Neural progenitor cell (in vitro differentiated cells): ENCODE data around the gene PPFIA4. TPM values are rescaled to one million over a fixed set of nuclear protein-coding genes. Genes with fewer than 3 reads are reported as not detected.

Experiments used
- DNase-seq: peaks from one replicate; pipeline ENCODE4 v3.0.0-alpha.2; 2016; ENCODE audit warnings: low spot score
- H2AFZ ChIP-seq: fragments of 200-600 bp; sonication (generic); replicated peaks from 2 replicates; pipeline ENCODE4 v1.6.1; 2016; ENCODE audit warnings: antibody characterized with exemption
- H3F3A ChIP-seq: fragments of 200-600 bp; sonication (generic); 2 replicates; pipeline ENCODE4 v1.6.1; 2016; ENCODE audit warnings: antibody characterized with exemption, low read depth
- H3K27ac ChIP-seq: fragments of 200-600 bp; sonication (generic); 2 replicates; pipeline ENCODE4 v1.5.1; 2016; ENCODE audit warnings: mild to moderate bottlenecking
- H3K27me3 ChIP-seq: fragments of 200-600 bp; sonication (generic); 2 replicates; pipeline ENCODE4 v1.6.1; 2016; ENCODE audit warnings: mild to moderate bottlenecking, moderate library complexity
- H3K36me3 ChIP-seq: fragments of 200-600 bp; sonication (generic); 2 replicates; pipeline ENCODE4 v1.5.1; 2016
- H3K4me1 ChIP-seq: fragments of 200-600 bp; sonication (generic); 2 replicates; pipeline ENCODE4 v1.6.1; 2016; ENCODE audit warnings: mixed run types
- H3K4me2 ChIP-seq: fragments of 200-600 bp; sonication (generic); 2 replicates; pipeline ENCODE4 v1.6.1; 2016
- H3K4me3 ChIP-seq: fragments of 200-600 bp; sonication (generic); 2 replicates; pipeline ENCODE4 v1.5.1; 2016
- H3K79me2 ChIP-seq: fragments of 200-600 bp; sonication (generic); 2 replicates; pipeline ENCODE4 v1.6.1; 2016; ENCODE audit warnings: low read depth
- H3K9ac ChIP-seq: fragments of 200-600 bp; sonication (generic); 2 replicates; pipeline ENCODE4 v1.6.1; 2016
- H3K9me3 ChIP-seq: fragments of 200-600 bp; sonication (generic); 2 replicates; pipeline ENCODE4 v1.5.1; 2016; ENCODE audit warnings: low read depth
- H4K20me1 ChIP-seq: fragments of 200-600 bp; sonication (generic); 2 replicates; pipeline ENCODE4 v1.6.1; 2016; ENCODE audit warnings: low read depth
- H3K27ac Mint-ChIP-seq: 3 replicates; pipeline ENCODE4 v1.8.0; 2021; ENCODE audit warnings: mixed read lengths
- H3K27me3 Mint-ChIP-seq: 2 replicates; pipeline ENCODE4 v1.8.0; 2022; ENCODE audit warnings: low read depth, mild to moderate bottlenecking, inconsistent platforms, moderate library complexity, mixed read lengths; ENCODE audit not compliant: insufficient read depth
- H3K36me3 Mint-ChIP-seq: 3 replicates; pipeline ENCODE4 v1.8.0; 2021; ENCODE audit warnings: mixed read lengths
- H3K4me1 Mint-ChIP-seq: 3 replicates; pipeline ENCODE4 v1.8.0; 2021; ENCODE audit warnings: mixed read lengths
- H3K4me3 Mint-ChIP-seq: 3 replicates; pipeline ENCODE4 v1.8.0; 2021; ENCODE audit warnings: mild to moderate bottlenecking, moderate library complexity, mixed read lengths
- H3K9me3 Mint-ChIP-seq: 3 replicates; pipeline ENCODE4 v1.8.0; 2020; ENCODE audit warnings: mixed read lengths
- CTCF ChIP-seq: fragments of 200-600 bp; sonication (generic); IDR thresholded peaks from 2 replicates; pipeline ENCODE4 v1.5.1; 2017; ENCODE audit warnings: antibody characterized with exemption, mild to moderate bottlenecking
- EZH2 ChIP-seq: fragments of 200-600 bp; sonication (generic); IDR thresholded peaks from 2 replicates; pipeline ENCODE4 v1.6.1; 2017; ENCODE audit warnings: antibody characterized with exemption, mild to moderate bottlenecking, moderate library complexity
- EZH2phosphoT487 ChIP-seq: fragments of 200-600 bp; sonication (generic); IDR thresholded peaks from 2 replicates; pipeline ENCODE4 v1.6.1; 2017; ENCODE audit warnings: antibody characterized with exemption
- total RNA-seq: library from RNA; depleted of rRNA; stranded (reverse); fragments of >200 nt; gene quantifications from 2 replicates; pipeline ENCODE4 v1.2.3, GENCODE V29; 2015; ENCODE audit warnings: low replicate concordance

The PPFIA4 gene
- total RNA-seq, 1 donor from 2014 or later, result 23.5 TPM

- H3K4me1 Mint-ChIP-seq, result peaks cover 21% of the 10 kb centered on the region
- H3K9me3 Mint-ChIP-seq, result no peaks in the 10 kb centered on the region
- Histone ChIP-seq H3K4me3 (no peak overlapping the region), H2AFZ (no peak overlapping the region), H3K79me2 (no peaks in the 10 kb centered on the region), H3K4me1 (no peaks in the 10 kb centered on the region), H3K9ac (no peak overlapping the region), H3K36me3 (no peaks in the 10 kb centered on the region), H4K20me1 (no peaks in the 10 kb centered on the region), H3K27me3 (no peaks in the 10 kb centered on the region), H3K27ac (no peak overlapping the region), H3K4me2 (no peak overlapping the region), H3K9me3 (no peaks in the 10 kb centered on the region), H3F3A (no peaks in the 10 kb centered on the region)
- no peak overlapping the region for H3K27ac Mint-ChIP-seq
- no peak for DNase-seq
- TF ChIP-seq CTCF, result no peak
- no peak for TF ChIP-seq EZH2
- TF ChIP-seq EZH2phosphoT487, result no peak
- peaks cover 1% of the 10 kb centered on the region for H3K36me3 Mint-ChIP-seq
- peaks cover 3% of the 10 kb centered on the region for H3K27me3 Mint-ChIP-seq
- no peak overlapping the region for H3K4me3 Mint-ChIP-seq
Observed at GRCh38 chr1:203034422-203035110, 8.3 kb downstream of the PPFIA4 start.

GRCh38 chr1:203035111-203036000 is 9.1 kb downstream of the PPFIA4 start:
- Histone ChIP-seq H3K36me3 (no peaks in the 10 kb centered on the region), H3K4me2 (no peak overlapping the region), H3F3A (no peaks in the 10 kb centered on the region), H2AFZ (no peak overlapping the region), H3K27me3 (no peaks in the 10 kb centered on the region), H3K27ac (no peak overlapping the region), H3K4me3 (no peak overlapping the region), H3K79me2 (no peaks in the 10 kb centered on the region), H3K9ac (no peak overlapping the region), H3K9me3 (no peaks in the 10 kb centered on the region), H4K20me1 (no peaks in the 10 kb centered on the region), H3K4me1 (no peaks in the 10 kb centered on the region)
- Mint-ChIP-seq H3K4me1 (peaks cover 22% of the 10 kb centered on the region), H3K36me3 (peaks cover 1% of the 10 kb centered on the region), H3K4me3 (no peak overlapping the region), H3K27ac (peak overlapping the region; percentile 66), H3K9me3 (no peaks in the 10 kb centered on the region), H3K27me3 (peaks cover 3% of the 10 kb centered on the region)
- no peak for TF ChIP-seq EZH2phosphoT487
- DNase-seq, result no peak

GRCh38 chr1:203036135-203036534 is 9.8 kb downstream of the PPFIA4 start:
- peaks cover 4% of the 10 kb centered on the region for H3K27me3 Mint-ChIP-seq
- Histone ChIP-seq H3K9me3 (no peaks in the 10 kb centered on the region), H3K27ac (no peak overlapping the region), H3F3A (no peaks in the 10 kb centered on the region), H4K20me1 (no peaks in the 10 kb centered on the region), H3K4me3 (no peak overlapping the region), H3K4me1 (no peaks in the 10 kb centered on the region), H3K79me2 (no peaks in the 10 kb centered on the region), H3K36me3 (no peaks in the 10 kb centered on the region), H3K4me2 (no peak overlapping the region), H2AFZ (no peak overlapping the region), H3K27me3 (no peaks in the 10 kb centered on the region), H3K9ac (no peak overlapping the region)
- H3K36me3 Mint-ChIP-seq, result peaks cover 1% of the 10 kb centered on the region
- H3K4me1 Mint-ChIP-seq, result peaks cover 25% of the 10 kb centered on the region
- H3K9me3 Mint-ChIP-seq, result no peaks in the 10 kb centered on the region
- no peak overlapping the region for H3K4me3 Mint-ChIP-seq
- H3K27ac Mint-ChIP-seq, result no peak overlapping the region
- no peak for DNase-seq
- TF ChIP-seq CTCF (no peak), EZH2 (no peak), EZH2phosphoT487 (no peak)
